Fibroblast of gingiva (primary cell): ENCODE measurements around the gene TGIF2.
"Not testable (repeated sequence)": the region's sequence is repeated elsewhere in the genome, so short reads cannot be mapped to it uniquely, and the experiment has no call there.

Experiments used
- DNase-seq: peaks from one replicate; pipeline ENCODE4 v3.0.0-alpha.2; 2011; ENCODE audit warnings: low read depth

Gene TGIF2

GRCh38 chr20:36547186-36548005 is 26.0 kb upstream of the TGIF2 start:
- DNase-seq: no peak

DNA sequence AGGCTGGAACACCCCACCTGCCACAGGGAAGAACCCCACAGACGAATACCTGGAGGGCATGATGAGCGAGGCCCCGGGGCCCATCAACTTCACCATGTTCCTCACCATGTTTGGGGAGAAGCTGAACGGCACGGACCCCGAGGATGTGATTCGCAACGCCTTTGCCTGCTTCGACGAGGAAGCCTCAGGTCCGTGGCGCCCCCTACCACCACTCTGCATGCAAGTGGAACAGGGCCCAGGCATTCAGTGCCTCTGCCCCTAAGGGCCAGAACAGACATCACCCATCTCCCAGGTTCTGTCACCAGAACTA is 25.4 kb upstream of the TGIF2 start:
- no peak for DNase-seq

GRCh38 chr20:36548704-36549627 is 24.4 kb upstream of the TGIF2 start:
- no peak for DNase-seq

DNA sequence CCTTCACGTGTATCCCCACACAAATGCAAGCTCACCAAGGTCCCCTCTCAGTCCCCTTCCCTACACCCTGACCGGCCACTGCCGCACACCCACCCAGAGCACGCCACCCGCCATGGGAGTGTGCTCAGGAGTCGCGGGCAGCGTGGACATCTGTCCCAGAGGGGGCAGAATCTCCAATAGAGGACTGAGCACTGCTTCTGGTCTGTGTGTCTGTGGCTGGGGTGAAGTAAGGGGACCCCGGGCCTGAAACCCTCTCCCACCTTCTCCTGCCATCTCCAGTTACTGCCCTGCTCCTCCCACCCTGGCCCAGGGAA is 23.8 kb upstream of the TGIF2 start:
- no peak for DNase-seq

DNA sequence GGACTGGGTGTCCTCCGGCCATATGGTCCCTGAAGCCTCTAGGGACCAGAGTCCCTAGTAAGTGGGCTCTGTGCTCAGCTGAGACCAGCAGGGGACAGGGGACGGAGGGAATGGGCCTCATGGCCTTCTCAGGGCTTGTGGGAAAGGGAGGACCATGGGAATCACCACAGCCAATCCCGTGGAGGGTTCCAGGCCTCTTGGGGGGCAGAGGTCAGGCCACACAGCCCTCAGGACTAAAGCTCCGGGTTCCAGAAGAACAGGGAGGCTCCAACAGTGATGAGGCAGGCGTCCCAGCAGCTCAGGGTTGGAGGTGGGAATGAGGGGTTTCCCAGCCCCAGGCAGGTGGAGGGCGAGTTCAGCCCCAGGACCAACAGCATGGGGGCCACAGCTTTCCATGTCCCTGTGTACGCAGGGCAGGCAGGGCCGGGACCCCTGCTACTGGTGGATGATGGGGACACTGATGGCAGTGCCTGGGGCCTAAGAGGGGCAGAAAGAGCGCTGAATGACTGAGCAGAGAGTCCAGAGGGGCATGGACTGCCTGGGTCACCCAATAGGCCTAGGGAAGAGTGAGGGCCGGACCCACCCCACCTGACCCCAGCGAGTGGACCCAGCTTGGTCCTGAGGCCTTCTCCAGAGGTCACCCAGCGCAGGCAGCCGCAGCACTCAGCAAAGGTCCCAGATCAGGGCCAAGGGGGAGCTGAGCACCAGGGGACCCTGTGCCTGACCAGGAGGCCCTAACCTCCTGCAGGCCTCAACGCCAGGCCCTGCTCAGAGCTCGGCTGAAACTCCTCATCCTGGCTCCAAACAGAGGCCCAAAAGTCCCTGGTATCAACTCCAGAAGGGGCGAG is 23.2 kb upstream of the TGIF2 start:
- DNase-seq: no peak

- no peak for DNase-seq
These were observed 22.6 kb upstream of the TGIF2 start for GRCh38 chr20:36550790-36551299.

- DNase-seq: no peak
These were observed 18.1 kb upstream of the TGIF2 start for GRCh38 chr20:36555248-36555647.

DNA sequence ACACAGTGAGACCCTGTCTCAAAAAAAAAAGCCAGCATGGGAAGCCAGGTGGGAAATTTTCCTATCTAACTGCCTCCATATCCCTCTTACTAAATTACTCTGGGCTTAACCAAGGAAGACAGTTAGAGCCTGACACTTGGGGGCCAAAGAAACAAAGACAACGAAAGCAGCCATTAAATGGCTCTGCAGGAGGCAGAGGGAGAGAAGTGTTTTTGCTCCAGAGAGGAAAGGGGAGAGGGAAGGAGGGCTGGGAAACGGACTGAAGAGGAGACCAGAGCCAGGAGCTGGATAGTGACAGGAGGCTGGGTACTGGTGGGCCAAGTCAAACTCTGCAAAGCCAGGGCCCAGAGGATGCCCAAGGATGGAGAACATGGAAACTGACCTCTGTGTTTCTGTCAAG is 10.7 kb upstream of the TGIF2 start:
- no peak for DNase-seq

GRCh38 chr20:36563374-36563773 is 10.0 kb upstream of the TGIF2 start:
- DNase-seq: no peak

- not testable (repeated sequence) for DNase-seq
These were observed 9.2 kb upstream of the TGIF2 start for GRCh38 chr20:36564078-36564725.

DNA sequence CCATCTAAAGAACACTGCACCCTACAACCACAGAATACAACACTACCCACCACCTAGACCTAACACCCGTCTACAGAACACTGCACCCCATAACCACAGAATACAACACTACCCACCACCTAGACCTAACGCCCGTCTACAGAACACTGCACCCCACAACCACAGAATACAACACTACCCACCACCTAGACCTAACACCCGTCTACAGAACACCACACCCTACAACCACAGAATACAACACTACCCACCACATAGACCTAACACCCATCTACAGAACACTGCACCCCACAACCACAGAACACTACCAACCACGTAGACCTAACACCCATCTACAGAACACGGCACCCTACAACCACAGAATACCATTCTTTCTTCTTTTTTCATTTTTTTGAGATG is 8.7 kb upstream of the TGIF2 start:
- not testable (repeated sequence) for DNase-seq

GRCh38 chr20:36565520-36565919 is 7.9 kb upstream of the TGIF2 start:
- no peak for DNase-seq

DNA sequence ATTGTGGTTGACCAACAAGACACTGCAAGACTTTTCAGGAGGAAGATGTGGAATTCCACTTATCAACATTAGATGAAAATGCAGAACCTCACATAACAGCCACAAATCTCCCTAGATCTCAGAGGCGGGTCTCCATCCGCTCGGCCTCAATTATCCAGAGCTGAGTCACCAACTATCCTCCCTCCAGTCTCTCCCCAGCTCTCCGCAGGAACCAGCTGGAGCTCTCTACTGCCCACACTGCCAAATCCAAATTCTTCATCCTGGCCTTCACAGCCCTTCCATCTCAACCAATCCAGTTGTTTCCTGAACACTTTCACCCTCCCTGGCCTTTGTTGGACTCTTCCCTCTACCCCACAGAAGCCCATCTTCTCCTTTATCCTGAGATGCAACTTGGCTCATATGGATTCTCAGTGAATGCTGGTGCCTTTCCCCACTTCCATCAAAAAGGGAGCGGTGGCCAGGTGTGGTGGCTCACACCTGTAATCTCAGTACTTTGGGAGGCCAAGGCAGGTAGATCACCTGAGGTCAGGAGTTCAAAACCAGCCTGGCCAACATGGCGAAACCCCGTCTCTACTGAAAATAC is 3.5 kb upstream of the TGIF2 start:
- no peak for DNase-seq

DNA sequence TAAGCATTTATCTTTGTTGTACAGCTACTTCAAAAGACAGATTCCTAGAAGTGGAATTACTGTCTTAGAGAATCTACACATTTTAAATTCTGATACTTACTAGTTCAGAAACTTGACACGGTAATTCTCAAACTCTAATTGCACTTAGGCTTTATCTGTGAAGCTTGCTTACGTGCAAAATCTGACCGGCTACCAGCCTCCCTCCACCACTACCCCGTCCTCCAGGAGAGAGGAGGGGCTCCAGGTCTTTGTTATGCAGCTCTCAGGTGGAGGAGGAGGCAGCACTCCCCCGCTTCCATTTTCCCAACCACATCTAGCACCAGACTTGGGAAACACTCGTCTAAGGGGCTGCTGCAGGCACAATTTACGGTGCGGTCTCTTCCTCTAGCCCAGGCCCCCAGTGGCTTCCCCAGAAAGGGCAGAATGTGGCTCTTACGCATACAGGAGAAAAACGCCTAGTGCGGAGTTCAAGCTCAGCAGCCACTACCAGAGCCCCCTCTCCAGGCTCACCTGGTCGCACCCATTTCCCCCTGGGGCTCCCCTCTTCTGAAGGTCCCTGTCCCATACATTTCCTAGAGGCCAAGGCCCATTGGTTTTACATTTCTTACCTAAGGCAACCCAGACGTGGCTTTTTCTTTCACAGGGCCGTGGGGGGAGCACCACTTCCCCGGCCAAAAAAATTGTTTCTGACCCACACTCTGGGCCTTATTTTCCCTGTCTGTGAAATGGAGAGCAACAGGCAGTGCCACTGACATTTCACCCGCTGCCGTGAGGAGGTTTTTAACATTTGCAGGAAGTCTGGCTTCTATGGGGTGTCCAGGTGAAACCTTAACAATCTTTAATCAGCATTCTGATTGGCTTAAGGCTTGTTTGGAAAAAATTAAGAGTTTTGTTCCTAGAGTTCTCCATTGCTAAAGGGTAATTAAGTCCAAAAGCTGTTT is 1.6 kb upstream of the TGIF2 start:
- DNase-seq: no peak

GRCh38 chr20:36572701-36573102 is 695 bp upstream of the TGIF2 start:
- DNase-seq: no peak

GRCh38 chr20:36573798-36574365 is 485 bp downstream of the TGIF2 start:
- no peak for DNase-seq

DNA sequence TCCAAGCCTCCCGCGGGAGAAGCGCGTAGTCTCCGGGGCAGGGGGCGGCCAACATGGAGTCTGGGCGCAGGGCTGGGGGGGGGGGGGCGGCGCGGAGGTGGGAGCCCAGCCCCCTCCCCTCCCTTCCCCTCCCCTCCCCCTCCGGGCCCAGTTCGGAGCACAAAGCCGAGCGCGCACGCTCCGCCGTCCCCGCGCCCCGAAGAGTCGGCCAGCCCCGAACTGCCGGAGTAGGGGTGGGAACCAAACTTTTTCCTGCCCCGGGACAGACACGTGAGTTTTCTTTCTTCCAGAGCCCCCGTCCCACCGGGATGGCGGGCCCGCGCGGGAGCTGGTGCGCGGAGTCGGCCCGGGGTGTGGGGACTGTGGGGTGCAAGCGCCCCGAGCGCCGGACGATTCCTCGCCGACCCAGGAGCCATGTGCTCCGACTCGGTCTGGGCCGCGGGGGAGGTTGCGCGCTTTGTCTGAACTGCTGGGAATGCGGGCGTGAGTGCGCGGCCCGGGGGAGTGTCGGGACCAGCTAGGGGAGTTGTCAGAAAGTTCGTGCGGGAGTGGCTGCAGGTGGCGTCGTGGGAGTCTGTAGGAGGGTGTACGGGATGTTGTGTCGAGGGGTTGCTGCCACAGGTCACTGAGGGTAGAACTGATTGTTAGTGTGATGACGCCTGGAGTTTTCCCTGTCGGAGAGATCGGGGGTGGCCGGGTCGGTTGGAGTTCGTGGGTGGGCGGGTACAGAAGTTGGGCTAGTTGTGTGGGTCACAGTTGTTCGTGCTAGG is 1.2 kb downstream of the TGIF2 start:
- DNase-seq: peak; percentile 23

DNA sequence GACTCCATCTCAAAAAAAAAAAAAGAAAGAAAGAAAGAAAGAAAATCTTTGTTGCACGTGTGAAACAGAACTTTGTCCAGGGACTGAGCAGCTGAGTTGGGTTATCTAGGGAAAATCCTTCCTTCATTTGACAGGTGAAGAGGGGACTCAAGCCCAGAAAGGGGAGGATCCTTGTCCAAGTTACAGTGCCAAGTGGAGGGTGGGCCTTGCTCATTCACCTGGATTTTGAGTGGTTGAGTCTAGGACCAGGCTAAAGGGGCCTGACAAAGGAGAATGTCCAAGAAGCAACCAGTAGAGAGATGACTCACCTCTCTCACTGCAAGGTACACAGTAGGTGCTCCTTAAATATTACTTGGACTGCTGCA is 2.7 kb downstream of the TGIF2 start:
- no peak for DNase-seq

DNA sequence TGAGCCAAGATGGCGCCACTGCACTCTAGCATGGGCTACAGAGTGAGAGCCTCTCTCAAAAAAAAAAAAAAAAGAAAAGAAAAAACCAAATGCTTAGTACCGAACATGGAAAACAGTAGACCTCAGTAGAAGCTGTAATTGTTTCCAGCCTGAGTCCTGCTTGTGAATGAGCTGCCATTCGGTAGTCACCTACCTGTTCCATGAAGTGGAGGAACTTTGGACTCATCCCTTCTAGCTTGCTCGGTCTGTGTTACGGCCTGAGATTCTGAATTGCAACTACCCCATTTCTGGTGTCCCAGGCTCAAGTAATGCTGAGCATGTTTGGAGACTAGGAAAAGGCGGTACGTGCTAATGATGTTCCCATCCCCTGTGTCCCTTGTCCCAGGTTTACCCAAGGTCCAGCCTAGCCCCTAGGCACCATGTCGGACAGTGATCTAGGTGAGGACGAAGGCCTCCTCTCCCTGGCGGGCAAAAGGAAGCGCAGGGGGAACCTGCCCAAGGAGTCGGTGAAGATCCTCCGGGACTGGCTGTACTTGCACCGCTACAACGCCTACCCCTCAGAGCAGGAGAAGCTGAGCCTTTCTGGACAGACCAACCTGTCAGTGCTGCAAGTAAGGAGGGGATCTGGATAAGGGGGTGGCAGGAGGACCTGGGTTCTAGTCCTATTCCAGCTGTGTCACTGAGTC is 5.1 kb downstream of the TGIF2 start:
- DNase-seq: no peak
